Esophagus squamous epithelium (tissue), 4 donors: Measurements from ENCODE around the gene ZNF687.

Experiments used
- POLR2A ChIP-seq, 4 donors: fragments of 450-650 bp; IDR thresholded peaks; one replicate each; pipeline ENCODE4 v1.6.1; 2017; ENCODE audit warnings: antibody characterized with exemption in 4 of 4, mild to moderate bottlenecking in 4 of 4, moderate library complexity in 3 of 4
- TF ChIP-seq, protein P1 (sequence below), 6 experiments: fragments of 450-650 bp in 4 of 6; fragments of 200-600 bp in 2 of 6; sonication (generic) in 2 of 6; IDR thresholded peaks; one replicate each; pipeline ENCODE4 v1.5.1; 2016 to 2019; ENCODE audit warnings: antibody characterized with exemption in 6 of 6, mild to moderate bottlenecking in 4 of 6, moderate library complexity in 4 of 6

DNA sequence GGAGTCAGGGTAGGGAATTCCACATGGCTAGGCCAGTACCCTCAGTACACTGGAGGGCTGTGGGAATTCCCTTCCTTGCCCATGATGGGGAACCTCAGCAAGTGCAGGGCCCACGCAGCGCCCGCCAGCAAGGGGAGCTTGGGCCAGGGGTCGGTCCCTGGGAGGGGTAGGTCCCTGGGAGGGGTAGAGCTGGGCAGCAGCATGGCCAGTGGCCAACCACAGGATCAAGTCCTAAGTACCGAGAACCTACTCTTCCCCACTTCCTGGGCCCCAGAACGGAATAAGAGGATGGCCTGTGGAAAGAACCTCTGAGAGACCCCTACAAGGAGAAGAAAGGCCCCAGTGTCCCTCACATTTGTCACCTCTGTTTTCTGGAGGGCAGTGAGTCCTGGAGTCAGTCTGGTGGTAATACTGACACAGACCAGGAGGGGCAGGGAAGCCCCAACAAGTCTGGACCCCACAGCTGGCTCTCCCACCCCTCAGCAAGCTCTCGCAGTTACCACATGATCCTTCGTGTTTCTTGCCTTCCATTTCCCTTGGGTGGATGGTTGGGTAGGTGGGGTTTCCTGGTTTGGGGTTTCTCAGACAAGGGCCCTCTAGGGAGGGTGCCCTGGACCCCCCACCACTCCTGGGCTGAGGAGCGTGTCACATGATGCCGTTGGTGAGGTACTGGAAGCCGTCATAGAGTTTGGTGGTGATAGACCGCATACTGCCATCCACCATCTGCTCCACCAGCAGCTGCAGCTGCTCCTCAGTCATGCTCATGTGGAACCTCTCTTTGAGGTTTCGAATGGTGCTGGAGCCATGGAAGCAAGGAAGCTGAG, 10.3 kb downstream of the ZNF687 start:
- no peak for TF ChIP-seq POLR2A (IDR thresholded peaks at IDR 0.05)
- TF ChIP-seq, protein P1, sequence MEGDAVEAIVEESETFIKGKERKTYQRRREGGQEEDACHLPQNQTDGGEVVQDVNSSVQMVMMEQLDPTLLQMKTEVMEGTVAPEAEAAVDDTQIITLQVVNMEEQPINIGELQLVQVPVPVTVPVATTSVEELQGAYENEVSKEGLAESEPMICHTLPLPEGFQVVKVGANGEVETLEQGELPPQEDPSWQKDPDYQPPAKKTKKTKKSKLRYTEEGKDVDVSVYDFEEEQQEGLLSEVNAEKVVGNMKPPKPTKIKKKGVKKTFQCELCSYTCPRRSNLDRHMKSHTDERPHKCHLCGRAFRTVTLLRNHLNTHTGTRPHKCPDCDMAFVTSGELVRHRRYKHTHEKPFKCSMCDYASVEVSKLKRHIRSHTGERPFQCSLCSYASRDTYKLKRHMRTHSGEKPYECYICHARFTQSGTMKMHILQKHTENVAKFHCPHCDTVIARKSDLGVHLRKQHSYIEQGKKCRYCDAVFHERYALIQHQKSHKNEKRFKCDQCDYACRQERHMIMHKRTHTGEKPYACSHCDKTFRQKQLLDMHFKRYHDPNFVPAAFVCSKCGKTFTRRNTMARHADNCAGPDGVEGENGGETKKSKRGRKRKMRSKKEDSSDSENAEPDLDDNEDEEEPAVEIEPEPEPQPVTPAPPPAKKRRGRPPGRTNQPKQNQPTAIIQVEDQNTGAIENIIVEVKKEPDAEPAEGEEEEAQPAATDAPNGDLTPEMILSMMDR (IDR thresholded peaks at IDR 0.05), result no peak
